HCT116 (cell line): ENCODE results near the gene ADAMTS16. TPM values are rescaled to one million over a fixed set of nuclear protein-coding genes. Genes with fewer than 3 reads are reported as not detected.

Experiments used
- ATAC-seq: fragments of 200-7000 bp; cut with Tn5 transposase; 2 replicates; pipeline ENCODE4 v1.9.1; 2020; ENCODE audit warnings: mild to moderate bottlenecking, moderate library complexity
- BruUV-seq: library from RNA; stranded (reverse); fragments of 400-500 nt; replicated peaks from 2 replicates; lab custom pipeline; 2021; lab: Mats Ljungman, UMichigan
- CTCF ChIA-PET: fragments of 300-600 bp; sonication (Branson Sonifier 250); formaldehyde crosslinking; loops from one replicate; lab custom pipeline; 2021; ENCODE audit warnings: antibody characterized with exemption; lab: Charles Lee
- POLR2A ChIA-PET: fragments of 300-600, 350-600 bp; sonication (Branson Sonifier 250); formaldehyde crosslinking; loops from one replicate; lab custom pipeline; 2021; ENCODE audit warnings: antibody characterized with exemption; lab: Charles Lee
- RAD21 ChIA-PET, 2 experiments: fragments of 300-600 bp; sonication (Branson Sonifier 250); formaldehyde crosslinking; loops; one replicate each; lab custom pipeline; 2023; ENCODE audit warnings: low total read pairs in 2 of 2; ENCODE audit not compliant: uncharacterized antibody in 2 of 2, unreplicated experiment in 2 of 2, low non-redundant PET in 1 of 2; lab: Charles Lee
- DNase-seq: peaks from one replicate; pipeline ENCODE4 v3.0.0-alpha.2; 2010; ENCODE audit warnings: low read depth, low spot score
- H2AFZ ChIP-seq: fragments of 200-600 bp; shearing (Covaris generic), sonication (generic); 2 replicates; pipeline ENCODE4 v1.6.1; 2017; ENCODE audit warnings: low read depth, mixed run types, mixed read lengths, antibody characterized with exemption, low read length; ENCODE audit not compliant: poor library complexity, severe bottlenecking
- H3K27ac ChIP-seq: 2 replicates; pipeline ENCODE4 v1.5.1; 2012; ENCODE audit warnings: low read depth, low read length
- H3K27me3 ChIP-seq: fragments of 200-600 bp; sonication (generic); 2 replicates; pipeline ENCODE4 v1.6.1; 2016; ENCODE audit warnings: mixed run types, low read length, mixed read lengths; ENCODE audit not compliant: insufficient read depth
- H3K36me3 ChIP-seq, 2 experiments: fragments of 200-500 bp in 1 of 2; fragments of 200-600 bp in 1 of 2; sonication (Bioruptor generic) in 1 of 2; sonication (generic) in 1 of 2; 2 replicates each; pipeline versions ENCODE4 v1.5.1 to v1.6.1; 2014 to 2016; ENCODE audit warnings: low read length in 2 of 2, inconsistent platforms in 1 of 2, mixed read lengths in 1 of 2, mixed run types in 1 of 2; ENCODE audit not compliant: insufficient read depth in 2 of 2, control insufficient read depth in 1 of 2
- H3K4me1 ChIP-seq, 2 experiments: fragments of 200-600 bp in 1 of 2; sonication (generic) in 1 of 2; 2 replicates each; pipeline versions ENCODE4 v1.5.1 to v1.6.1; 2012 to 2017; ENCODE audit warnings: low read length in 2 of 2, inconsistent platforms in 1 of 2, mild to moderate bottlenecking in 1 of 2, mixed read lengths in 1 of 2, mixed run types in 1 of 2, moderate library complexity in 1 of 2; ENCODE audit not compliant: insufficient read depth in 2 of 2, control insufficient read depth in 1 of 2
- H3K4me2 ChIP-seq: fragments of 200-600 bp; sonication (generic); 2 replicates; pipeline ENCODE4 v1.6.1; 2017; ENCODE audit warnings: mixed run types, low read length, mixed read lengths
- H3K4me3 ChIP-seq, 2 experiments: fragments of 200-600 bp in 1 of 2; sonication (generic) in 1 of 2; replicated peaks in 1 of 2; 2 replicates each; pipeline ENCODE4 v1.5.1; 2011 to 2016; ENCODE audit warnings: low read length in 2 of 2, control low read depth in 1 of 2, low read depth in 1 of 2, mild to moderate bottlenecking in 1 of 2, mixed read lengths in 1 of 2, mixed run types in 1 of 2
- H3K79me2 ChIP-seq: fragments of 200-600 bp; sonication (generic); 2 replicates; pipeline ENCODE4 v1.6.1; 2017; ENCODE audit warnings: mild to moderate bottlenecking, mixed run types, low read length, moderate library complexity, mixed read lengths; ENCODE audit not compliant: insufficient read depth
- H3K9ac ChIP-seq: fragments of 200-600 bp; sonication (generic); 2 replicates; pipeline ENCODE4 v1.6.1; 2016; ENCODE audit warnings: low read length, mixed read lengths
- H3K9me2 ChIP-seq: fragments of 200-600 bp; sonication (generic), shearing (Covaris generic); 2 replicates; pipeline ENCODE4 v1.6.1; 2017; ENCODE audit warnings: mixed run types, mild to moderate bottlenecking, moderate library complexity; ENCODE audit not compliant: insufficient read depth
- H3K9me3 ChIP-seq, 2 experiments: fragments of 200-500 bp in 1 of 2; fragments of 200-600 bp in 1 of 2; sonication (Bioruptor generic) in 1 of 2; sonication (generic) in 1 of 2; 2 replicates each; pipeline ENCODE4 v1.6.1; 2014 to 2017; ENCODE audit warnings: low read length in 2 of 2, mixed read lengths in 2 of 2, inconsistent platforms in 1 of 2, low read depth in 1 of 2, mild to moderate bottlenecking in 1 of 2, mixed run types in 1 of 2, moderate library complexity in 1 of 2; ENCODE audit not compliant: control insufficient read depth in 1 of 2, insufficient read depth in 1 of 2
- H4K20me1 ChIP-seq: fragments of 200-600 bp; sonication (generic), shearing (Covaris generic); 2 replicates; pipeline ENCODE4 v1.6.1; 2017; ENCODE audit warnings: mixed run types, mild to moderate bottlenecking, moderate library complexity; ENCODE audit not compliant: insufficient read depth
- CBX3 ChIP-seq: IDR thresholded peaks from 2 replicates; pipeline ENCODE4 v1.6.1; 2012; ENCODE audit warnings: low read depth
- EZH2 ChIP-seq: fragments of 200-600 bp; sonication (generic); IDR thresholded peaks from 2 replicates; pipeline ENCODE4 v1.6.1; 2017; ENCODE audit warnings: antibody characterized with exemption, mixed run types
- EZH2phosphoT487 ChIP-seq: fragments of 200-600 bp; IDR thresholded peaks from 2 replicates; pipeline ENCODE4 v1.6.1; 2018; ENCODE audit warnings: antibody characterized with exemption, borderline replicate concordance
- FOSL1 ChIP-seq: IDR thresholded peaks from 2 replicates; pipeline ENCODE4 v1.6.1; 2012; ENCODE audit warnings: low read depth
- POLR2A ChIP-seq: IDR thresholded peaks from 2 replicates; pipeline ENCODE4 v1.7.0; 2011; ENCODE audit warnings: borderline replicate concordance; ENCODE audit not compliant: insufficient read depth, insufficient read length; ENCODE audit errors: extremely low read depth
- POLR2AphosphoS5 ChIP-seq: IDR thresholded peaks from 2 replicates; pipeline ENCODE4 v1.6.1; 2011; ENCODE audit warnings: mild to moderate bottlenecking, low read depth, low read length, moderate library complexity
- RAD21 ChIP-seq: IDR thresholded peaks from 2 replicates; pipeline ENCODE4 v1.6.1; 2012; ENCODE audit warnings: low read depth, mild to moderate bottlenecking
- SIN3A ChIP-seq: IDR thresholded peaks from 2 replicates; pipeline ENCODE4 v1.6.1; 2012; ENCODE audit warnings: low read depth
- SP1 ChIP-seq: IDR thresholded peaks from 2 replicates; pipeline ENCODE4 v1.6.1; 2012; ENCODE audit warnings: low read depth
- SRF ChIP-seq: IDR thresholded peaks from 2 replicates; pipeline ENCODE4 v1.6.1; 2012; ENCODE audit warnings: low read depth
- ZNF274 ChIP-seq: fragments of 200-500 bp; sonication (Bioruptor generic); IDR thresholded peaks from 2 replicates; pipeline ENCODE4 v1.6.1; 2014; ENCODE audit warnings: mild to moderate bottlenecking, low read depth, low read length, inconsistent platforms
- intact Hi-C: fragments of 100-400 bp; cut with micrococcal nuclease; formaldehyde crosslinking; loops from 2 replicates; pipeline ENCODE4 v1.10.0; 2022
- total RNA-seq: library from RNA; stranded (reverse); gene quantifications from one replicate; pipeline ENCODE4 v1.2.1, GENCODE V29; 2021; ENCODE audit not compliant: unreplicated experiment
- TF ChIP-seq, protein P1 (sequence below): IDR thresholded peaks from 2 replicates; pipeline ENCODE4 v1.6.1; 2012; ENCODE audit warnings: low read depth
- TF ChIP-seq, protein P2 (sequence below): IDR thresholded peaks from 2 replicates; pipeline ENCODE4 v1.6.1; 2012
- TF ChIP-seq, protein P3 (sequence below), 3 experiments: fragments of 200-600 bp in 1 of 3; sonication (generic) in 1 of 3; IDR thresholded peaks in 2 of 3; conservative IDR thresholded peaks in 1 of 3; 2 replicates each; pipeline ENCODE4 v1.5.1; 2012 to 2017; ENCODE audit warnings: low read depth in 2 of 3, low read length in 2 of 3, antibody characterized with exemption in 1 of 3, borderline replicate concordance in 1 of 3, control low read depth in 1 of 3, mild to moderate bottlenecking in 1 of 3, mixed read lengths in 1 of 3, mixed run types in 1 of 3, moderate library complexity in 1 of 3; ENCODE audit not compliant: insufficient read depth in 1 of 3
- TF ChIP-seq, protein P4 (sequence below): IDR thresholded peaks from 2 replicates; pipeline ENCODE4 v1.6.1; 2011; ENCODE audit warnings: mild to moderate bottlenecking, low read length, moderate library complexity; ENCODE audit not compliant: insufficient replicate concordance; ENCODE audit errors: extremely low read depth

ADAMTS16 gene
- total RNA-seq, 1 experiment from 2014 or later = 2.4 TPM

DNA sequence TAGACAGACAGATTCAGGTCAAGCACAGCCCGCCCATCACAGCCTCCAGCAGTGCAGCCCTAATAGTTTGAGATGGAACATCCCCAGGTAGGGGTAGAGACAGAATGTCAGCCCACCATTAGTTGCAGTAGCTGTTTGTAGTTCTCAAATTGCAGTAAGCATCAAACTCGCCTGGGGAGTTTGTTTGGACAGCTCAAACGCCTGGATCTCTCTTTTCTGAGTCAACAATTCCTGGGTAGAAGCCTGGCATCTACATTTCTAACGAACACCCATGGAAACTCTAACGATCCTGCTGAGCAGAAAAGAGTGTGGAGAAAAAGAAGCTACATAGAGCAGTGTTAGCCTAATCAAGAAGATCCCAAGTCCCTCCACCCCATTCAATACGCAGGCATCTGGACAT, 59.4 kb downstream of the ADAMTS16 start:
- Histone ChIP-seq H4K20me1 (no peaks in the 10 kb centered on the region), H3K9me2 (no peaks in the 10 kb centered on the region), H3K9ac (no peak overlapping the region), H3K9me3 (no peaks in the 10 kb centered on the region), H3K79me2 (no peaks in the 10 kb centered on the region), H3K4me3 (no peak overlapping the region), H3K36me3 (no peaks in the 10 kb centered on the region), H2AFZ (no peak overlapping the region), H3K4me2 (no peak overlapping the region), H3K4me1 (no peaks in the 10 kb centered on the region), H3K27me3 (no peaks in the 10 kb centered on the region), H3K27ac (no peak overlapping the region)
- POLR2A ChIA-PET = no interaction called here
- DNase-seq = no peak
- TF ChIP-seq POLR2A (no peak), EZH2phosphoT487 (no peak), POLR2AphosphoS5 (no peak), RAD21 (no peak), ZNF274 (no peak), SP1 (no peak), SIN3A (no peak), EZH2 (no peak), CBX3 (no peak), SRF (no peak), FOSL1 (no peak)
- TF ChIP-seq, protein P1, sequence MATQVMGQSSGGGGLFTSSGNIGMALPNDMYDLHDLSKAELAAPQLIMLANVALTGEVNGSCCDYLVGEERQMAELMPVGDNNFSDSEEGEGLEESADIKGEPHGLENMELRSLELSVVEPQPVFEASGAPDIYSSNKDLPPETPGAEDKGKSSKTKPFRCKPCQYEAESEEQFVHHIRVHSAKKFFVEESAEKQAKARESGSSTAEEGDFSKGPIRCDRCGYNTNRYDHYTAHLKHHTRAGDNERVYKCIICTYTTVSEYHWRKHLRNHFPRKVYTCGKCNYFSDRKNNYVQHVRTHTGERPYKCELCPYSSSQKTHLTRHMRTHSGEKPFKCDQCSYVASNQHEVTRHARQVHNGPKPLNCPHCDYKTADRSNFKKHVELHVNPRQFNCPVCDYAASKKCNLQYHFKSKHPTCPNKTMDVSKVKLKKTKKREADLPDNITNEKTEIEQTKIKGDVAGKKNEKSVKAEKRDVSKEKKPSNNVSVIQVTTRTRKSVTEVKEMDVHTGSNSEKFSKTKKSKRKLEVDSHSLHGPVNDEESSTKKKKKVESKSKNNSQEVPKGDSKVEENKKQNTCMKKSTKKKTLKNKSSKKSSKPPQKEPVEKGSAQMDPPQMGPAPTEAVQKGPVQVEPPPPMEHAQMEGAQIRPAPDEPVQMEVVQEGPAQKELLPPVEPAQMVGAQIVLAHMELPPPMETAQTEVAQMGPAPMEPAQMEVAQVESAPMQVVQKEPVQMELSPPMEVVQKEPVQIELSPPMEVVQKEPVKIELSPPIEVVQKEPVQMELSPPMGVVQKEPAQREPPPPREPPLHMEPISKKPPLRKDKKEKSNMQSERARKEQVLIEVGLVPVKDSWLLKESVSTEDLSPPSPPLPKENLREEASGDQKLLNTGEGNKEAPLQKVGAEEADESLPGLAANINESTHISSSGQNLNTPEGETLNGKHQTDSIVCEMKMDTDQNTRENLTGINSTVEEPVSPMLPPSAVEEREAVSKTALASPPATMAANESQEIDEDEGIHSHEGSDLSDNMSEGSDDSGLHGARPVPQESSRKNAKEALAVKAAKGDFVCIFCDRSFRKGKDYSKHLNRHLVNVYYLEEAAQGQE = no peak
- TF ChIP-seq, protein P2, sequence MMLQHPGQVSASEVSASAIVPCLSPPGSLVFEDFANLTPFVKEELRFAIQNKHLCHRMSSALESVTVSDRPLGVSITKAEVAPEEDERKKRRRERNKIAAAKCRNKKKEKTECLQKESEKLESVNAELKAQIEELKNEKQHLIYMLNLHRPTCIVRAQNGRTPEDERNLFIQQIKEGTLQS = no peak
- TF ChIP-seq, protein P3, sequence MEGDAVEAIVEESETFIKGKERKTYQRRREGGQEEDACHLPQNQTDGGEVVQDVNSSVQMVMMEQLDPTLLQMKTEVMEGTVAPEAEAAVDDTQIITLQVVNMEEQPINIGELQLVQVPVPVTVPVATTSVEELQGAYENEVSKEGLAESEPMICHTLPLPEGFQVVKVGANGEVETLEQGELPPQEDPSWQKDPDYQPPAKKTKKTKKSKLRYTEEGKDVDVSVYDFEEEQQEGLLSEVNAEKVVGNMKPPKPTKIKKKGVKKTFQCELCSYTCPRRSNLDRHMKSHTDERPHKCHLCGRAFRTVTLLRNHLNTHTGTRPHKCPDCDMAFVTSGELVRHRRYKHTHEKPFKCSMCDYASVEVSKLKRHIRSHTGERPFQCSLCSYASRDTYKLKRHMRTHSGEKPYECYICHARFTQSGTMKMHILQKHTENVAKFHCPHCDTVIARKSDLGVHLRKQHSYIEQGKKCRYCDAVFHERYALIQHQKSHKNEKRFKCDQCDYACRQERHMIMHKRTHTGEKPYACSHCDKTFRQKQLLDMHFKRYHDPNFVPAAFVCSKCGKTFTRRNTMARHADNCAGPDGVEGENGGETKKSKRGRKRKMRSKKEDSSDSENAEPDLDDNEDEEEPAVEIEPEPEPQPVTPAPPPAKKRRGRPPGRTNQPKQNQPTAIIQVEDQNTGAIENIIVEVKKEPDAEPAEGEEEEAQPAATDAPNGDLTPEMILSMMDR (IDR thresholded peaks at IDR 0.05 in 2 of 3, conservative IDR thresholded peaks at IDR 0.05 in 1 of 3; ENCODE audit: borderline replicate concordance in 1 of 3, insufficient read depth in 1 of 3, low read depth in 2 of 3, low read length in 2 of 3) = no peak
- TF ChIP-seq, protein P4, sequence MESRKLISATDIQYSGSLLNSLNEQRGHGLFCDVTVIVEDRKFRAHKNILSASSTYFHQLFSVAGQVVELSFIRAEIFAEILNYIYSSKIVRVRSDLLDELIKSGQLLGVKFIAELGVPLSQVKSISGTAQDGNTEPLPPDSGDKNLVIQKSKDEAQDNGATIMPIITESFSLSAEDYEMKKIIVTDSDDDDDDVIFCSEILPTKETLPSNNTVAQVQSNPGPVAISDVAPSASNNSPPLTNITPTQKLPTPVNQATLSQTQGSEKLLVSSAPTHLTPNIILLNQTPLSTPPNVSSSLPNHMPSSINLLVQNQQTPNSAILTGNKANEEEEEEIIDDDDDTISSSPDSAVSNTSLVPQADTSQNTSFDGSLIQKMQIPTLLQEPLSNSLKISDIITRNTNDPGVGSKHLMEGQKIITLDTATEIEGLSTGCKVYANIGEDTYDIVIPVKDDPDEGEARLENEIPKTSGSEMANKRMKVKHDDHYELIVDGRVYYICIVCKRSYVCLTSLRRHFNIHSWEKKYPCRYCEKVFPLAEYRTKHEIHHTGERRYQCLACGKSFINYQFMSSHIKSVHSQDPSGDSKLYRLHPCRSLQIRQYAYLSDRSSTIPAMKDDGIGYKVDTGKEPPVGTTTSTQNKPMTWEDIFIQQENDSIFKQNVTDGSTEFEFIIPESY = no peak
- RAD21 ChIA-PET = no interaction called here
- intact Hi-C loops = no loop called here
- no peak for ATAC-seq
- CTCF ChIA-PET = no interaction called here
- no TSS peak for BruUV-seq
